NCI-H2196 treated with DMSO at 0.1 percent for 48 hours (cell line): ENCODE results near the gene FATE1.
"Not testable (repeated sequence)": the region's sequence is repeated elsewhere in the genome, so short reads cannot be mapped to it uniquely, and the experiment has no call there.

Experiments used
- DNase-seq: peaks from one replicate; lab custom pipeline; 2025; ENCODE audit not compliant: unreplicated experiment; lab: John Stamatoyannopoulos, UW

Gene FATE1

GRCh38 chrX:151715752-151716151 lies at the start of gene FATE1:
FATE1 (plus strand) TSS chrX:151716035; CDS start chrX:151716120, 85 bp downstream.
- no peak for DNase-seq

GRCh38 chrX:151675121-151675746 lies 40.6 kb upstream of the FATE1 start:
- DNase-seq = no peak

- DNase-seq = no peak
Observed at GRCh38 chrX:151676196-151676595, 39.6 kb upstream of the FATE1 start.

- DNase-seq = no peak
Observed at GRCh38 chrX:151679798-151680402, 35.9 kb upstream of the FATE1 start.

GRCh38 chrX:151680805-151681204 lies 35.0 kb upstream of the FATE1 start:
- DNase-seq = no peak

- no peak for DNase-seq
Observed at GRCh38 chrX:151687635-151688034, 28.2 kb upstream of the FATE1 start.

GRCh38 chrX:151688695-151689094 lies 27.1 kb upstream of the FATE1 start:
- DNase-seq = no peak

- no peak for DNase-seq
Observed at GRCh38 chrX:151692825-151693224, 23.0 kb upstream of the FATE1 start.

- no peak for DNase-seq
Observed at GRCh38 chrX:151694121-151694520, 21.7 kb upstream of the FATE1 start.

GRCh38 chrX:151694661-151695582 lies 20.9 kb upstream of the FATE1 start, which contains the start of gene PRRG3:
PRRG3 (plus strand) TSS chrX:151695458; CDS start chrX:151698815, 3,357 bp downstream.
- DNase-seq = no peak

- no peak for DNase-seq
Observed at GRCh38 chrX:151695583-151696340, 20.1 kb upstream of the FATE1 start.

GRCh38 chrX:151697082-151697481 lies 18.8 kb upstream of the FATE1 start:
- DNase-seq = not testable (repeated sequence)

GRCh38 chrX:151697522-151697921 lies 18.3 kb upstream of the FATE1 start:
- no peak for DNase-seq

GRCh38 chrX:151698485-151698884 lies 17.4 kb upstream of the FATE1 start:
- DNase-seq = no peak

- no peak for DNase-seq
Observed at GRCh38 chrX:151699746-151700145, 16.1 kb upstream of the FATE1 start.

- no peak for DNase-seq
Observed at GRCh38 chrX:151700581-151700980, 15.3 kb upstream of the FATE1 start.

- no peak for DNase-seq
Observed at GRCh38 chrX:151701071-151701470, 14.8 kb upstream of the FATE1 start.

GRCh38 chrX:151701531-151701930 lies 14.3 kb upstream of the FATE1 start:
- no peak for DNase-seq

- DNase-seq = no peak
Observed at GRCh38 chrX:151702026-151702714, 13.7 kb upstream of the FATE1 start.

GRCh38 chrX:151702741-151703340 lies 13.0 kb upstream of the FATE1 start:
- no peak for DNase-seq
